ENCODE data around the gene EIF6.
"Not testable (repeated sequence)": the region's sequence is repeated elsewhere in the genome, so short reads cannot be mapped to it uniquely, and the experiment has no call there.

The EIF6 gene

DNA sequence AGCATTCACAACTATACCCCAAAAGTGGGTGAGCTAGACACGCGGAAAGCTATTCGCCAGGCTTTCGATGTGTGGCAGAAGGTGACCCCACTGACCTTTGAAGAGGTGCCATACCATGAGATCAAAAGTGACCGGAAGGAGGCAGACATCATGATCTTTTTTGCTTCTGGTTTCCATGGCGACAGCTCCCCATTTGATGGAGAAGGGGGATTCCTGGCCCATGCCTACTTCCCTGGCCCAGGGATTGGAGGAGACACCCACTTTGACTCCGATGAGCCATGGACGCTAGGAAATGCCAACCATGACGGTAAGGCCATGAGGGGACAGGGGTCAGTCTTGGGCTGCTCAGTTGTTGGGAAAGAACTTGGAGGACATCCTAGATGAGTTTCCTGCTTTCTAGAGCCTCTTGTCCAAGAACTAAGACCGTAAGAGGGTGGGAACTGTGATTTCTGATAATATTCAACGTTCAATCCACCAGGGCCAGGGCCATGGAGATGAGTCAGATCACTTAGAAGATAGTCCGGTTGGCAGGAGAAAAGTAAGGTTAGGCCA is 30.0 kb downstream of the EIF6 start:
- no peak for DNase-seq

DNA sequence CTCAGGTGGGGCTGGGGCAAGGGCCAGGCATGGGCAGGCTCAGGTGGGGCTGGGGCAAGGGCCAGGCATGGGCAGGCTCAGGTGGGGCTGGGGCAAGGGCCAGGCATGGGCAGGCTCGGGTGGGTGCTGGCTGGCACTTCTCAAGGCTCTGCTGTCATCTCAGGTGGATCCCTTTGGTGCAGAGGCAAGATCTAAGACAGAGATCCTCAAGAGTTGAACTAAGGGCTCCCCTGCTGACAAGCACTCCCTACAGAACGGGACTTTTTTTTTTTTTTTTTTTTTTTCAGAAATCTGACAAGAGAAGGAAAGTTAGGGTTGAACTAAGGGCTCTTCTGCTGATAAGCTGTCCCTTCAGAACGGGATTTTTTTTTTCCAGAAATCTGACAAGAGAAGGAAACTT is 31.6 kb downstream of the EIF6 start:
- no peak for DNase-seq

DNA sequence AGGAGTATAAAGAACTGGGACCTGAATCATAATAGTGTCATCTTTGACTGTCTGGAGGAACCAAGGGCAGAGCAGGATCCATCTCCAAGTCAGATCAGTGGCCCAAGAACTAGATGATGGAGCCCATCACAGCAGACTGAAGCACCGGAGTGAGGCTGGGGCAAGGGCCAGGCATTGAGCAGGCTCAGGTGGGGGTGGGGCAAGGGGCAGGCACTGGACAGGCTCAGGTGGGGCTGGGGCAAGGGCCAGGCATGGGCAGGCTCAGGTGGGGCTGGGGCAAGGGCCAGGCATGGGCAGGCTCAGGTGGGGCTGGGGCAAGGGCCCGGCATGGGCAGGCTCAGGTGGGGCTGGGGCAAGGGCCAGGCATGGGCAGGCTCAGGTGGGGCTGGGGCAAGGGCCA is 32.0 kb downstream of the EIF6 start:
- not testable (repeated sequence) for DNase-seq

DNA sequence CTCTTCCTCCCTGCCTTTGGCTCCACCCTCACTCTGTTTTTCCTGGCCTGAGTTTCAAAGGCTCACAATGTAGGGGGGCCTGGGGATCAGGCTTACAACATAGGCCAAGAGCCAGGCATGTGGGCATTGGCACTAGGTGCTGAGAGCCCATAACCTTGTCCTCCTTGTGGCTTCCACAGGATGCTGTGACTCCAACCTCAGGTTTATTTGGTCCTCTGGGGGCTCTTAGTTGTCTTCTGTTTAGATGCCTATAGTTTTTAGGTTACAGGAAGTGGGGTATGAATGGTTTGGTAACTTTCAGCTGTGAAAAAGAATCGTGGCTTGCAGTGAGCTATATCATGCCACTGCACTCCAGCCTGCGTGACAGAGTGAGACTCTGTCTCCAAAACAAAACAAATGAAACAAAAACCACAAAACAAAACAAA is 32.5 kb downstream of the EIF6 start:
- no peak for DNase-seq

DNA sequence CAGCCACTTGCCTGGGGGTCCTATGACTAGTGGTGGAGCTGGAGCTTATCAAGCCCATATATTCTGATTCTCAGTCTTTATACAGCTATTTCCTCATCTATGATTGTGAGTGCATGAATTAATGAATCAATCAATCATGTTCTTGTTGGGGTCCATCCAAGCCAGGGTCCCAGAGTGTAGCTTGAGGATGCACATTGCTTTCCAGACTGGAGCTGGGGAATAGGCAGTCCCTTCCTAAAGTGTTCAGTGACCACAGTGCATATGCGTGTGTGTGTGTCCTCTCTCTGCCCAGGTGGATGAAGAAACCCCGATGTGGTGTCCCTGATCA is 33.0 kb downstream of the EIF6 start:
- DNase-seq, result no peak

DNA sequence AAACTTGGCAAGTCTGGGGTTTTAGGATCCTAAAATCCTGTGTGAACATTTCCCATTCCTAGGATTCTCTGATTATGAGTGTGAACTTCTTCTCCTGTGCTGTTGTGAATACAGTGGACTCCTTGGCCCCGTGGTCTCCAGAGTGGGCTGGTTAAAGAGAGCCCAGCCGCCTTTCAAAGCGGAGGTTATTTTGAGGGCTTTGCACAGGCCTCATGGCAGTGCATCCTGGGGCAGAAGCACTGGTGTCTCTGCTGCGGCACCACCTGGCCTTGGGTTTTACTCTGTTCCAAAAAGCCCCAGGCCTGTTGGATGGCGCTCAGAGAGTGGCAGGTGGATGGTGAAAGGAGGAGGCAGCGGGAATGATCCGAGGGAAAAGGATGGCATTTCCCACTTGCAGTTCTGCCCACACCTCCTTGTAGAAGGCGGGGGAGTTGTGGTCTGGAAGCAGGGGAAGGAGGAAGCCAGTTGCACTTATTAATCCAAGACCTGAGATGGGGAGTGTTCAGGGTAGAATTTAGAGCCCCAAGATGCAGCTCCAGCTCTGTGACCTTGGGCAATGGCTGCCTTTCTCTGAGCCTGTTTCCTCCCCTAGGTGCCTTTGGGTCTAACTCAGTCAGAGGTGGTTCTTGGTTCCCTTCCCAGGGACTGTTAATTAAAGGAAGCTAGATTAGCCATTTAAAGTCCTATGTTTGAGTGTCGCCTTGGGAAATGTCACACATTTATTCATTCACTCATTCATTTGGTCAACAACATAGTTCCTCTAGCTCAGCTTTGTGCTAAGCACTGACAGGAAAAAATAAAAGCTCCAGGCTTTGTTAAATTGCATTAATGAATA is 35.7 kb downstream of the EIF6 start:
- DNase-seq, result no peak

DNA sequence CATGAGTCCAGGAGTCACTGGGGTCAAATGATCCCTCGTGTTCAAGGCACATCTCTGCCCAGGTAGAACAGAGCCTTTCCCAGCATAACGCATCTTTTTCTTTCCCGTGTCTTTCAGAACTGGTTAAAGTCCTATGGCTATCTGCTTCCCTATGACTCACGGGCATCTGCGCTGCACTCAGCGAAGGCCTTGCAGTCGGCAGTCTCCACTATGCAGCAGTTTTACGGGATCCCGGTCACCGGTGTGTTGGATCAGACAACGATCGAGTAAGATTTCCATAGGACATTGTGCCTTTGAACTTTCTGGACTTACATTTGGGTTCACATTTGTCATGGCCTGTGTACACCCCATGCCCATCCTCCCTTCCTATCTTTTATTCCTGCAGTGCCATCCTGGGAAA is 37.8 kb downstream of the EIF6 start:
- DNase-seq, result no peak

DNA sequence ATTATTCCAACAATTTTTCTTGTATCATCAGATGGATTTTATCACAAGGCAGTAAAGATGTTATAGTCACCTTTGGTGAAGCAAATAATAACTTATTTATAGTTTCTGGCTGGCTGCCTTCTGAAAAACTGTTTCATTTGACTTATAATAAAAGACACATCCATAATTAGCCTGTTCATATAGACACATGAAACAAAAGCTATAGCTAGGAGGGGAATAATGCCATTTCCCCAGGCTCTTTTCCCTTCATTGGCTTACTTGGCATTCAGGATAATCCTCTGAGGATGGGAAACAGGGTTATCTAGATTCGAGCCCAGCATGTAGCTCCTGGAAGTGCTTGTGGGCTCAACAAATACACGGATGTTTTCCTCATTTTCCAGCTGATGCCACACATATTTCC is 40.6 kb downstream of the EIF6 start:
- no peak for DNase-seq

DNA sequence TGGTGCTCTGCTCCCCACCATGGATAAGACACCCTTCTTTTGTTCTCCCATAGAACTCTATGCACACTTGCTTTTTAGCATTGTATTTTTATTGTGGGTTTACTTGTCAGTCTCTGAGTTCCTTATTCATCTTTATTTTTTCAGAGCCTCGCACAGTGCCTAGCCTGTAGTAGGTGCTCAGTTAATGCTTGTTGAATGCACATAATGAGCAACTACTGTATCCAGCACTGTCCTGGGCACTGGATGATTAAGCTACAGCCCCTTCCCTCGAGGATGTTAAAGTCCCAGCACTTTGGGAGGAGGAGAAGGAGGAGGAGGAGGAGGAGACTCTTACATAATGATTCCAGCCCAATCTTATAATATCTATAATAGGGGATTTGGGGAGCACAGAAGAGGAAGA is 41.3 kb downstream of the EIF6 start:
- DNase-seq, result no peak

DNA sequence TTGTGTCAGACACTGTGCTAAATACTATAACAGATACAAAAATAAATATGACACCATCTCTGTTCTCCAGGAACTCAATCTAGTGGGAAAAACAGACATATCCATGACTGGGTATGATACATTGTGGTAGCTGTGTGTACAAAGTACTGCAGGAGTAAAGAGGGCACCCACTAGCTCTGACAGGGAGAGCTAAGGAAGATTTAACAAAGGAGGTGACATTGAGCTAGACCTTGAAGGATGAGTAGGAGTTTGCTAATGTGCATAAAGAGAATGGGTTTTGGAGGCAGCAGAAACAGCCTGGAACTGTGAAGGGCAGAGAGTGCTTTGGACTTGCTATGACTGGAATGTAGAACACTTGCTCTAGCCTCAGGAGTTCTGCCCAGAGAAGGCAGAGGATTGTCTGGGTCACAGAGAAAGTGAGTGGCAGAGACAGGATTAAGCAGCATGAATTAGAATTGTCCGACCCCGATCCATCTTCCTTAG is 43.7 kb downstream of the EIF6 start:
- no peak for DNase-seq

DNA sequence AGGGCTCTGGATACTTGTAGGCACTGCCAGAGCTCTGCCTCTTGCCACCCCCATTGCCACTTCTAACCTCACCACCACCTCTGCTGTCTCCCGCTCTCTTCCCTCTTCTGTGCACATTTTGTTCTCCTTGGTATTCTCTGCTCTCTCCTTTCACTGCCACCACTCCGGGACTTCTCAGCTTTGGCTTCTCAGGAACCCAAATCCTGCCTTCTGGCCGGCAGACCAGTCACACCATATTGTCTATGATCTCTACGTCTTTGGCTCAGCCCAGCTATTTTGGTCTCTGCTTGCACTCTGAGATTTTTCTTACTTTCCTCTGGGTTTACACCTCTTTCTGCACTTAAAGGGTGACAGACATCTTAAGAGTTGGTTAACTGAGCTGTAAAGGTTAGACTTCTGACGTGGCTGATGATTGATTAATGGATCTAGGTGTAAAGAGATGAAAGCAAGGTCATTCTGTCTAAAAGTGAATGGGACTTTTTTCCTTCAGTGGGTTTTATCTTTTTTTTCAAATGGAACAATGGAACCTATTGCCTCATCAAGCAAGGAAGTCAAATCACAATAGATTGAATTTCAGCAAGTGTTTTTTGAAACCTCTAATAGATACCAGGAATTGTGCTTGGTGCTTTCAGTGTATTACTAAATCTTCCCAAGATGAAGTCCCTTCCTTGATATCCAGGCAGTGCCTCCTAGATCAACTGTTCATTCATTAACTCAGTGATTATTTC is 44.3 kb downstream of the EIF6 start:
- no peak for DNase-seq

DNA sequence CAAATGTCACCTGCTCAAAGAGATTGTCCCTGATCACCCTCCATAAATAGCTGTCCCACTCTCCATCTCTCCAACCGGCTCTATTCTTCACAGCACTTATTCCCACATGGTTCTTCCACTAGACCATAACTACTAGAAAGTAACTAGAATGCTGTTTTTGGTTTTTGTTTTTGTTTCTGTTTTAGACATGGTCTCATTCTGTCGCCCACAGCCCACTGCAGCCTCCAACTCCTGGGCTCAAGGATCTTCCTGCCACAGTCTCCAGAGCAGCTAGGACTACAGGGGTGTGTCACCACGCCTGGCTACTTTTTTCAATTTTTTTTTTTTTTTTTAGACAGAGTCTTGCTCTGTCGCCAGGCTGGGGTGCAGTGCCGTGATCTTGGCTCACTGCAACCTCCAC is 45.8 kb downstream of the EIF6 start:
- DNase-seq, result peak; percentile 57

DNA sequence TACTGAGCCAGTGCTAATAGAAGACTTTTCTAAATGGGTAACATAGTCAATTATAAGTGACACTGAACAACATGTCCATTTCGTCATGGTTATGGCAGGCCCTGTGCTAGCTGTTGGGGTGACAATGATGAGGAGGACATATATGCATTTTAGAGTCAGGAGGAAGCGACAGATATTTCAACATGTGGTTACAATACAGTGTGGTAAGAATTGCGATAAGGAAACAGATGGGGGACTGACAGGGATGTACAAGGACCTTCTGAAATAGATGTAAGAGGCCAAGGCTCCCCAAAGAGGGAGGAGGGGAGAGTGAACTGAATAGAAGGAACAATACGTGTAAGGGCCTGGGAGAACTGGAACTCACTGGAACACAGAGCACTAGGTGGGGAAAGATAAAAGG is 46.4 kb downstream of the EIF6 start:
- DNase-seq, result no peak

DNA sequence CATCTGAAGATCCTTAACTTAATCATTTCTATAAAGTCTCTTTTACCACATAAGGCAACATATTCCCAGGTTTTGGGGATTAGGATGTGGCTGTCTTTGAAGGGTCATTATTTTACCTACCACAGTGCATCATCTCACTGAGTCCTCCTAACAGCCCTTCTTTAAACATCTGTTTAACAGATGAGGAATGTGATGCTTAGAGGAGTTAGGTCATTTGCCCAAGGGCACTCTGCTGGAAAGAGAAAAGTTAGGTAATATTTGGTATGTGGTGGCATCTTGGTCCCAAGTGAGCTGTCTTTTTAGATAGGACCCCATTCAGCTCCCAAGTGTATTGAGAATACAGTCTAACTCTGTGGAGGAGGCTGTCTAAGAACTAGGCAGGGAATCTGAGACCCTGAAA is 47.1 kb downstream of the EIF6 start:
- DNase-seq, result no peak

DNA sequence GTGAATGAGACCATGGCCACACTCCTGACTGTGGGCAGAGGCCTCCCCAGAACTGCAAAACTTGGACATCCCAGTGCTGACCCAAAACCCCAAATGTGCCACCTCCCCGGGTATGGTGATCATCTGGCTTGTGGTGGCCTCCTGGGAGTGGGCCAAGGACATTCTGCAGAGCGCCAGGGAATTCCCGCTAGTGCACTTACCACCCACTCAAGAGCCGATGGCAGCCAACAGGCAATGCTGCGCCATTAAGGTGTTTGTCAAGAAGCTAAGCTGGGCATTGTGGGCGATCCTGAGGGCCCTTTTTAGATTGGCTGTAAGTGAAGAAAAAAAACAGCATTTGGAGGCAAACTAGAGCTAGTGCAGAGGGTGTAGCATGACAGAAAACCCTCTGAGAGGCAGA is 48.7 kb downstream of the EIF6 start:
- no peak for DNase-seq

DNA sequence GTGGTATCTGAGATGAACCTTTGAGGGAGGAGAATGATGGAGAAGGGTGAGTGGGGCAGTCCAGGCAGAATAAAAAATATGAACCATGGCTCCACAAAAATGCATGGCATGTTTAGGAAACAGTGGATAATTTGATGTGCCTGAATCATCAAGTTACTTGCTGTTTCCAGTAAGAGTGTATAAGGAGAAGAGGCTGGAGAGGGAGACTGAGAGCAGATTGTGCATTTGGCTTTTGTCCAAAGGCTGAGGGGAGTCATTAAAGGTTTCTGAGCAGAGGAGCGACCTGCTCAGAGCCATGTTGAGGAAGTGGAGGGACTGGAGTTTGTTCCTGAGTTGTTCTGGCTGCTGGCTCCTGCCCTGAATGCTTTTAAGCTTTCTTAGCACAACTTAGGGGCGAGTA is 52.0 kb downstream of the EIF6 start:
- DNase-seq, result no peak

Data from suppressor macrophage treated with lipopolysaccharide for 4 hours (primary cell).